Dermis microvascular lymphatic vessel endothelial cell (primary cell): Measurements from ENCODE around the gene SOBP. TPM values are rescaled to one million over a fixed set of nuclear protein-coding genes. Genes with fewer than 3 reads are reported as not detected.
A peak's percentile ranks its signal among the peaks of the same experiment; 100 is the strongest.

ENCODE experiments used
- DNase-seq, 2 donors: peaks; one replicate each; pipeline versions ENCODE4 v3.0.0 to v3.0.0-alpha.2; 2010; ENCODE audit warnings: low read depth in 2 of 2
- total RNA-seq: library from RNA; depleted of rRNA; stranded (reverse); fragments of >200 nt; gene quantifications from 2 replicates; pipeline ENCODE4 v1.2.1, GENCODE V29; 2014

The SOBP gene
- total RNA-seq, 1 donor from 2014 or later, result 0.26 TPM

- DNase-seq, result no peak
These were observed 94.8 kb downstream of the SOBP start for GRCh38 chr6:107584726-107585125.

GRCh38 chr6:107585815-107586435 is 96.0 kb downstream of the SOBP start:
- DNase-seq, result no peak

- DNase-seq, result no peak
These were observed 97.5 kb downstream of the SOBP start for GRCh38 chr6:107587451-107587850.

- no peak for DNase-seq
These were observed 99.3 kb downstream of the SOBP start for GRCh38 chr6:107589199-107589598.

GRCh38 chr6:107589934-107590333 is 100.0 kb downstream of the SOBP start:
- no peak for DNase-seq

- DNase-seq, result no peak
These were observed 100.5 kb downstream of the SOBP start for GRCh38 chr6:107590378-107590777.

GRCh38 chr6:107591346-107591745 is 101.4 kb downstream of the SOBP start:
- no peak for DNase-seq

GRCh38 chr6:107592806-107593205 is 102.9 kb downstream of the SOBP start:
- DNase-seq, result no peak

GRCh38 chr6:107594736-107595135 is 104.8 kb downstream of the SOBP start:
- DNase-seq, result no peak

- DNase-seq, result no peak
These were observed 108.2 kb downstream of the SOBP start for GRCh38 chr6:107598091-107598490.

- DNase-seq, result no peak
These were observed 109.1 kb downstream of the SOBP start for GRCh38 chr6:107599043-107599442.

- no peak for DNase-seq
These were observed 110.2 kb downstream of the SOBP start for GRCh38 chr6:107600121-107600520.

- peak in 1 of 2 donors; percentile 50 for DNase-seq
These were observed 111.0 kb downstream of the SOBP start for GRCh38 chr6:107600936-107601335.

GRCh38 chr6:107601406-107601805 is 111.5 kb downstream of the SOBP start:
- no peak for DNase-seq

GRCh38 chr6:107602321-107603005 is 112.5 kb downstream of the SOBP start:
- DNase-seq, result no peak

GRCh38 chr6:107603006-107603370 is 113.1 kb downstream of the SOBP start:
- no peak for DNase-seq

GRCh38 chr6:107604549-107604948 is 114.6 kb downstream of the SOBP start:
- DNase-seq, result no peak

GRCh38 chr6:107606407-107606806 is 116.5 kb downstream of the SOBP start:
- DNase-seq, result no peak

GRCh38 chr6:107607116-107607515 is 117.2 kb downstream of the SOBP start:
- no peak for DNase-seq

GRCh38 chr6:107611094-107611810 is 121.3 kb downstream of the SOBP start:
- peak in 1 of 2 donors; percentile 29 for DNase-seq

GRCh38 chr6:107612762-107613415 is 123.0 kb downstream of the SOBP start:
- peak in 1 of 2 donors; percentile 61 for DNase-seq
